Retinal pigment epithelial cell (primary cell): Measurements from ENCODE around the gene ALLC.

Source experiments
- DNase-seq: peaks from one replicate; pipeline ENCODE4 v3.0.0-alpha.2; 2010; ENCODE audit warnings: low read depth
- H3K4me3 ChIP-seq: 2 replicates; pipeline ENCODE4 v1.5.1; 2011; ENCODE audit warnings: mild to moderate bottlenecking, low read length, control low read depth, moderate library complexity
- TF ChIP-seq, protein P1 (sequence below): conservative IDR thresholded peaks from 2 replicates; pipeline ENCODE4 v1.5.1; 2011; ENCODE audit warnings: low read depth, low read length, control low read depth, inconsistent platforms

ALLC gene

DNA sequence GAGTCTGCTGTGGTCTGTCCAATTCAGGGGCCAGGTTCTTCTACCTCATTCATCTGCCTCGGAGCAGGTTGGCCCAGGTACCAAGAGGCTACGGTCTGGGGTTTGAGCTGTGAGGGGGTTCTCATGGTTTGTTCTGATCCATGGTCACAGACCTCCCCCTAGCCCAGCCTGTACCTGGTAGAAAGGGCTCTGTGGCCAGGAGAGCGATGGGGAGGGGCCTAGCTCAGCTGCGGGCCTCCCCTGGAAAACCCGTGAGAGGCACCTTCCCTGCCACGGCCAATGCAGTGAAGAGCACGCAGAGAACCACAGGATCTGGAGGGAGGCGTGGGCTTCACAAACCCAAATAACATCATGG is 19.6 kb upstream of the ALLC start:
- TF ChIP-seq, protein P1, sequence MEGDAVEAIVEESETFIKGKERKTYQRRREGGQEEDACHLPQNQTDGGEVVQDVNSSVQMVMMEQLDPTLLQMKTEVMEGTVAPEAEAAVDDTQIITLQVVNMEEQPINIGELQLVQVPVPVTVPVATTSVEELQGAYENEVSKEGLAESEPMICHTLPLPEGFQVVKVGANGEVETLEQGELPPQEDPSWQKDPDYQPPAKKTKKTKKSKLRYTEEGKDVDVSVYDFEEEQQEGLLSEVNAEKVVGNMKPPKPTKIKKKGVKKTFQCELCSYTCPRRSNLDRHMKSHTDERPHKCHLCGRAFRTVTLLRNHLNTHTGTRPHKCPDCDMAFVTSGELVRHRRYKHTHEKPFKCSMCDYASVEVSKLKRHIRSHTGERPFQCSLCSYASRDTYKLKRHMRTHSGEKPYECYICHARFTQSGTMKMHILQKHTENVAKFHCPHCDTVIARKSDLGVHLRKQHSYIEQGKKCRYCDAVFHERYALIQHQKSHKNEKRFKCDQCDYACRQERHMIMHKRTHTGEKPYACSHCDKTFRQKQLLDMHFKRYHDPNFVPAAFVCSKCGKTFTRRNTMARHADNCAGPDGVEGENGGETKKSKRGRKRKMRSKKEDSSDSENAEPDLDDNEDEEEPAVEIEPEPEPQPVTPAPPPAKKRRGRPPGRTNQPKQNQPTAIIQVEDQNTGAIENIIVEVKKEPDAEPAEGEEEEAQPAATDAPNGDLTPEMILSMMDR = no peak
- H3K4me3 ChIP-seq = no peak overlapping the region
- DNase-seq = no peak

DNA sequence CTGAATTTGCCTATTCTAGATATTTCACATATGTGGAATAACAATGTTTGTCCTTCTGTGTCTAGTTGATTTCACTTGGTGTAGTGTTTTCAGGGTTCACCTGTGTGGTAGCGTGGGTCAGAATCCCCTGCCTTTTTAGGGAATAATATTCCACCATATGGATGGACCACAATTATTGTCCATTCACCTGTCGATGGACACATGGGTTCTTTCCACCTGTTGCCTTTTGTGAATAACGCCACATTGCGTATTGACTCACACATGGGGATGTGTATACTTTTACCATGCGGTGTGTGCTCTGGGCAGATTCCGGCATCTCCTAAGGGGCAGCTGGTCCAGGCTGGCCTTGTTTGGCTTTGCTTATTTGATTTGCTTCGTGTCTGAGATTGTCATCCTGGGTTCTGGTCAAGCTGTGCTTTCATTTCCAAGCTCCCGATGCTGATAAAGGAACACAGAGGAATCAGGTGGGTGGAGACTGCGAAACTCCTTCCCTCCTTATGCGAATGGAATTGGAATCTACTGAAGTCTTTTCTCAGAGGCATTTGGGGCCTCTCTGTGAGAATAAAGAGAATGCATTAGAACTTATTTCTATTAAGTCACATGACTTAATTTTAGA is 18.9 kb upstream of the ALLC start:
- TF ChIP-seq, protein P1 = no peak
- H3K4me3 ChIP-seq = no peak overlapping the region
- DNase-seq = no peak

GRCh38 chr2:3639653-3640052 is 18.3 kb upstream of the ALLC start:
- no peak overlapping the region for H3K4me3 ChIP-seq
- TF ChIP-seq, protein P1 = no peak
- DNase-seq = no peak

DNA sequence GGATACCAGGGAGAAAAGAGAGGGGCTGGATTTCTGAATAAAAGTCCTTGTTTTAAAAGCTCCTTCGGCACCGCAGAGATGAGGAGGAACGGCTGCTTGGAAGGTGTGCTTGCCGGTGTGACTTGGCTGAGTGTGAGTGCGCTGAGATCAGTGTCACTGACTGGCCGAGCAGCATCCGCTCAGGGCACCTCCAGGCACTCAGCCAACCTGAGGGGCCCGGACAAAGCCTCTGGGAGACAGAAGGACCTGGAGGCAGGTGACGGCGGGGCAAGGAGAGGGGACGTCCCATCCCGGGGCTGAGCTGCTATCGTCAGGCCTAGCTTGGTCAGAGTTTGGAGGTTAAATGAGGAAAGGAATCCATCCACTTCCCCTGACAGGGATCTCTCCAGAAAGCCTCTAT is 16.8 kb upstream of the ALLC start:
- H3K4me3 ChIP-seq = no peak overlapping the region
- DNase-seq = no peak
- TF ChIP-seq, protein P1 = no peak

DNA sequence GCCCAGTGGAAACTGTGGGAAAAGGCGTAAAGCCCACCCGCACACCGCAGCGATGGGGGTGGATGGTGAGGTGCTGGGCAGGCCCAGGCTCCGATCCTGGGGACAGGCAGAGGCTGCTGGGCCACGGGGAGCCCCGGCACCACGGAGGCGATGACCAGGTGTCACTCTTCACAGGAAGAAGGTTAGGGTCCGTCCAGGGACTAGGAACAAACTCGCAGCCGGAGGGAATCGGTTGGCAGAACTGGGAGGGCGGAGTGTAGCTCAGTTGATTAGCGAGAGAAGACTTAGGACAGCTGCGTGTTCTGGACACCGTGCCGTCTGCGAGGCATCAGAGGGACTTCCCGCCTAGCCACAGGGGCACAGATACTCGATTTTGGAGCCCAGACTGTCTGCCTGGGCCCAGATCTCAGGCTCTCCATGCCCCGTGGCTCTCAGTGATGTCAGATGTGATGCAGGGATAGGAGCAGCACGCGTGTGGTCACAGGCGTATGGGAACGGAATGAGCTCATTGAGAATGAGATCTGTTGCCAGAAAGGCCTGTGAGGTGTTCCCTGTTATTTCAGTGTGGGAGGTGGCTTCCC is 16.1 kb upstream of the ALLC start:
- no peak overlapping the region for H3K4me3 ChIP-seq
- TF ChIP-seq, protein P1 = no peak
- DNase-seq = no peak

DNA sequence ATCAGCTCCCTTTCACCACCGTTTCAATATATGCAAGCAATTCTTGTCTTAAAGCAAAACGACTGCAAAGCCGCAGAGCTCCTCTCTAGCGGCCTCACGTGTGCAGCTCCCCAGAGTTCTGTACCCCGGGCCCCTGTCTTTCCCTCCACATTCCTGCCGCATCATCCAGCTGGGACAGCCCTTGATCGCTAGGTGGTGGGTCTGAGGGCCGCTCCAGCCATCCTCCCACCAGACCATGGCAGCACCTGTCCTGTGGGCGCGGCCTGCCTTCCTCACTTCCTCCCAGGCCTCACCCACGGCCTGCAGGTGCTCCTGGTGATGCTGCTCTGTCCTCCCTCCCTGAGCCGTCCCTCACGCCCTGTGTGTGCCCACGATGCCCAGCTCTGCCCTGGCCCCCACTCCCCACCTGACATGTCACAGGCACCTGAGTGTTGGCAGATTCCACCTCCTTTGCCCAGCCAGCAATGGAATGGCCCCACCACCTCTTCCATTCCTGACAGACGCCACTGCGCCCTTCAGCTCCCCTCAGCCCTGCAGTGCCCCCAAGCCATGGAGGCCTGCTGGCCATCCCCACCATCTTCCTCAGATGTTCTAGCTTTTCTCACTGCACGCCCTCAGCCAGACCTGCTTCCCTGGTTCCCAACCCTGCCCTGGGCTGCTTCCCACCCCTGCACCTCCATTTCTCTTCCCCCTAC is 15.3 kb upstream of the ALLC start:
- DNase-seq = no peak
- TF ChIP-seq, protein P1 = no peak
- no peak overlapping the region for H3K4me3 ChIP-seq
